Measurements from ENCODE around the gene LPCAT1.

DNA sequence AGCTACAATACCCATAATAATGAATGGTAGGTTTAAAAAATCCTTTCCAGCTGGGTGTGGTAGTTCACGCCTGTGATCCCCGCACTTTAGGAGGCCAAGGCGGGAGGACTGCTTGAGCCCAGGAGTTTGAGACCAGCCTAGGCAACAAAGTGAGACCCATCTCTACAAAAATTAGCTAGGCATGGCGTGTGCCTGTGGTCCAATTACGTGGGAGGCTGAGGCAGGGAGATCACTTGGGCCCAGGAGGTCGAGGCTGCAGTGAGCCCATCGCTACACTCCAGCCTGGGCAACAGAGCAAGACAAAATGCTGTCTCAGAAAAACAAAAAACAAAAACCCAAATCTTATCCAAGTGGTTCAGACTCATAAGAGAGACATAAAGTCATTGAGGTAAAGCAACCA lies 44.7 kb downstream of the LPCAT1 start:
- TF ChIP-seq POLR2A (IDR thresholded peaks at IDR 0.05): no peak
- TF ChIP-seq, protein P1, sequence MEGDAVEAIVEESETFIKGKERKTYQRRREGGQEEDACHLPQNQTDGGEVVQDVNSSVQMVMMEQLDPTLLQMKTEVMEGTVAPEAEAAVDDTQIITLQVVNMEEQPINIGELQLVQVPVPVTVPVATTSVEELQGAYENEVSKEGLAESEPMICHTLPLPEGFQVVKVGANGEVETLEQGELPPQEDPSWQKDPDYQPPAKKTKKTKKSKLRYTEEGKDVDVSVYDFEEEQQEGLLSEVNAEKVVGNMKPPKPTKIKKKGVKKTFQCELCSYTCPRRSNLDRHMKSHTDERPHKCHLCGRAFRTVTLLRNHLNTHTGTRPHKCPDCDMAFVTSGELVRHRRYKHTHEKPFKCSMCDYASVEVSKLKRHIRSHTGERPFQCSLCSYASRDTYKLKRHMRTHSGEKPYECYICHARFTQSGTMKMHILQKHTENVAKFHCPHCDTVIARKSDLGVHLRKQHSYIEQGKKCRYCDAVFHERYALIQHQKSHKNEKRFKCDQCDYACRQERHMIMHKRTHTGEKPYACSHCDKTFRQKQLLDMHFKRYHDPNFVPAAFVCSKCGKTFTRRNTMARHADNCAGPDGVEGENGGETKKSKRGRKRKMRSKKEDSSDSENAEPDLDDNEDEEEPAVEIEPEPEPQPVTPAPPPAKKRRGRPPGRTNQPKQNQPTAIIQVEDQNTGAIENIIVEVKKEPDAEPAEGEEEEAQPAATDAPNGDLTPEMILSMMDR (IDR thresholded peaks at IDR 0.05): no peak

All from lower leg skin (tissue), 3 donors.